SU-DHL-6 (cell line): ENCODE data around the gene ME3.

Experiments used
- H2AFZ ChIP-seq: fragments of 200-600 bp; sonication (generic); 2 replicates; pipeline ENCODE4 v1.6.1; 2014; ENCODE audit warnings: low read depth, mild to moderate bottlenecking, moderate library complexity, mixed read lengths, antibody characterized with exemption, low read length; ENCODE audit not compliant: severe bottlenecking
- H3F3A ChIP-seq: fragments of 200-600 bp; shearing (Covaris generic); 2 replicates; pipeline ENCODE4 v1.6.0; 2016; ENCODE audit warnings: antibody characterized with exemption, mild to moderate bottlenecking; ENCODE audit not compliant: insufficient read depth
- H3K27ac ChIP-seq: fragments of 200-600 bp; sonication (generic); 2 replicates; pipeline ENCODE4 v1.5.1; 2016; ENCODE audit warnings: low read depth, mild to moderate bottlenecking, low read length, moderate library complexity, mixed read lengths
- H3K27me3 ChIP-seq: fragments of 200-600 bp; sonication (generic), shearing (Covaris generic); 2 replicates; pipeline ENCODE4 v1.6.0; 2014; ENCODE audit warnings: mild to moderate bottlenecking, low read length
- H3K36me3 ChIP-seq: fragments of 200-600 bp; sonication (generic); 2 replicates; pipeline ENCODE4 v1.6.1; 2014; ENCODE audit warnings: mild to moderate bottlenecking, low read length, mixed read lengths
- H3K4me2 ChIP-seq: fragments of 300-600, 200-600 bp; shearing (Covaris generic), sonication (generic); 2 replicates; pipeline ENCODE4 v1.6.0; 2014; ENCODE audit warnings: low read length, low read depth, mild to moderate bottlenecking; ENCODE audit not compliant: poor library complexity, severe bottlenecking
- H3K4me3 ChIP-seq: fragments of 200-600 bp; sonication (generic); 2 replicates; pipeline ENCODE4 v1.5.1; 2014; ENCODE audit warnings: antibody characterized with exemption, low read length, mild to moderate bottlenecking, mixed read lengths; ENCODE audit not compliant: insufficient read depth, poor library complexity, severe bottlenecking
- H3K79me2 ChIP-seq: fragments of 200-600 bp; sonication (generic); 2 replicates; pipeline ENCODE4 v1.6.1; 2014; ENCODE audit warnings: mild to moderate bottlenecking, low read length, moderate library complexity; ENCODE audit not compliant: insufficient read depth
- H3K9ac ChIP-seq: fragments of 200-600 bp; sonication (generic); 2 replicates; pipeline ENCODE4 v1.7.0; 2014; ENCODE audit warnings: mild to moderate bottlenecking, low read length
- H3K9me2 ChIP-seq: fragments of 200-600 bp; sonication (generic); replicated peaks from 2 replicates; pipeline ENCODE4 v1.6.1; 2014; ENCODE audit warnings: low read length; ENCODE audit not compliant: insufficient read depth
- H3K9me3 ChIP-seq: fragments of 200-600 bp; sonication (generic); 2 replicates; pipeline ENCODE4 v1.6.1; 2014; ENCODE audit warnings: low read length, mixed read lengths; ENCODE audit not compliant: insufficient read depth
- H4K20me1 ChIP-seq: fragments of 200-600 bp; sonication (generic); 2 replicates; pipeline ENCODE4 v1.6.1; 2014; ENCODE audit warnings: low read depth, mild to moderate bottlenecking, antibody characterized with exemption, low read length, moderate library complexity, mixed read lengths
- CTCF ChIP-seq: fragments of 200-600 bp; sonication (generic); IDR thresholded peaks from one replicate; pipeline ENCODE4 v1.5.1; 2017; ENCODE audit warnings: antibody characterized with exemption, mild to moderate bottlenecking, low read length, moderate library complexity; ENCODE audit not compliant: insufficient read depth, poor library complexity, severe bottlenecking
- EZH2phosphoT487 ChIP-seq: fragments of 200-600 bp; sonication (generic), shearing (Covaris generic); conservative IDR thresholded peaks from 2 replicates; pipeline ENCODE4 v1.6.1; 2018; ENCODE audit warnings: mild to moderate bottlenecking, antibody characterized with exemption, low read length, moderate library complexity, mixed read lengths

ME3 gene

GRCh38 chr11:86577644-86578636, 94.5 kb downstream of the ME3 start:
- Histone ChIP-seq H2AFZ (no peak overlapping the region), H3K4me2 (no peak overlapping the region), H3K27me3 (no peaks in the 10 kb centered on the region), H3K9me3 (no peaks in the 10 kb centered on the region), H3K79me2 (no peaks in the 10 kb centered on the region), H3K9ac (no peak overlapping the region), H3K36me3 (no peaks in the 10 kb centered on the region), H3K4me3 (no peak overlapping the region), H4K20me1 (no peaks in the 10 kb centered on the region), H3K27ac (no peak overlapping the region), H3K9me2 (no peaks in the 10 kb centered on the region), H3F3A (no peaks in the 10 kb centered on the region)
- TF ChIP-seq CTCF: no peak
- TF ChIP-seq EZH2phosphoT487: no peak

- TF ChIP-seq EZH2phosphoT487: no peak
- no peak for TF ChIP-seq CTCF
Measured at GRCh38 chr11:86576946-86577624, 95.3 kb downstream of the ME3 start.

GRCh38 chr11:86575927-86576326, 96.5 kb downstream of the ME3 start:
- Histone ChIP-seq H2AFZ (no peak overlapping the region), H3K27ac (no peak overlapping the region), H3F3A (no peaks in the 10 kb centered on the region), H4K20me1 (no peaks in the 10 kb centered on the region), H3K4me2 (no peak overlapping the region), H3K79me2 (no peaks in the 10 kb centered on the region), H3K4me3 (no peak overlapping the region), H3K27me3 (no peaks in the 10 kb centered on the region), H3K36me3 (no peaks in the 10 kb centered on the region), H3K9me3 (no peaks in the 10 kb centered on the region), H3K9me2 (no peaks in the 10 kb centered on the region), H3K9ac (no peak overlapping the region)
- TF ChIP-seq CTCF (no peak), EZH2phosphoT487 (no peak)

More at GRCh38 chr11:86576946-86577624, 95.3 kb downstream of the ME3 start:
- H3K9me3 ChIP-seq: no peaks in the 10 kb centered on the region
- H3K27me3 ChIP-seq: no peaks in the 10 kb centered on the region
- H3K4me3 ChIP-seq: no peak overlapping the region
- H3K4me2 ChIP-seq: no peak overlapping the region
- H2AFZ ChIP-seq: no peak overlapping the region
- H3K9ac ChIP-seq: no peak overlapping the region
- H3K9me2 ChIP-seq: no peaks in the 10 kb centered on the region
- H3K36me3 ChIP-seq: no peaks in the 10 kb centered on the region
- no peaks in the 10 kb centered on the region for H3K79me2 ChIP-seq
- no peaks in the 10 kb centered on the region for H4K20me1 ChIP-seq
- no peaks in the 10 kb centered on the region for H3F3A ChIP-seq
- H3K27ac ChIP-seq: no peak overlapping the region
